Choroid plexus epithelial cell (primary cell): ENCODE data around the gene ALDH1B1.

ENCODE experiments used
- DNase-seq: peaks from one replicate; pipeline ENCODE4 v3.0.0-alpha.2; 2010; ENCODE audit warnings: low read depth
- H3K4me3 ChIP-seq: 2 replicates; pipeline ENCODE4 v1.5.1; 2011; ENCODE audit warnings: low read depth, mild to moderate bottlenecking, control low read depth, low read length, moderate library complexity
- CTCF ChIP-seq: conservative IDR thresholded peaks from 2 replicates; pipeline ENCODE4 v1.5.1; 2011; ENCODE audit warnings: low read depth, mild to moderate bottlenecking, control low read depth, inconsistent platforms, low read length, moderate library complexity

The ALDH1B1 gene

GRCh38 chr9:38417003-38417945, 24.8 kb downstream of the ALDH1B1 start:
- DNase-seq: peak; percentile 23
- peak; percentile 69 for TF ChIP-seq CTCF
- H3K4me3 ChIP-seq: no peak overlapping the region

- H3K4me3 ChIP-seq: no peak overlapping the region
- no peak for DNase-seq
- no peak for TF ChIP-seq CTCF
Measured at GRCh38 chr9:38418366-38418765, 25.9 kb downstream of the ALDH1B1 start.

- no peak overlapping the region for H3K4me3 ChIP-seq
- no peak for TF ChIP-seq CTCF
- DNase-seq: no peak
Measured at GRCh38 chr9:38419181-38419580, 26.7 kb downstream of the ALDH1B1 start.

- DNase-seq: peak; percentile 16
- no peak for TF ChIP-seq CTCF
Measured at GRCh38 chr9:38421498-38422211, 29.2 kb downstream of the ALDH1B1 start.

GRCh38 chr9:38422555-38423260, 30.2 kb downstream of the ALDH1B1 start:
- no peak for TF ChIP-seq CTCF
- DNase-seq: no peak
- H3K4me3 ChIP-seq: no peak overlapping the region

More at GRCh38 chr9:38421498-38422211, 29.2 kb downstream of the ALDH1B1 start:
- H3K4me3 ChIP-seq: no peak overlapping the region

GRCh38 chr9:38423273-38423972, 30.9 kb downstream of the ALDH1B1 start:
- no peak for DNase-seq
- TF ChIP-seq CTCF: no peak
- no peak overlapping the region for H3K4me3 ChIP-seq
